HG02610 (cell line): ENCODE results near the gene AFAP1.

ENCODE experiments used
- ATAC-seq: cut with Tn5 transposase; IDR thresholded peaks from one replicate; pipeline ENCODE4 v1.9.1; 2021; ENCODE audit warnings: mild to moderate bottlenecking, moderate library complexity; ENCODE audit not compliant: unreplicated experiment

AFAP1 gene

GRCh38 chr4:7823416-7823824 is 116.2 kb downstream of the AFAP1 start:
- no peak for ATAC-seq

- no peak for ATAC-seq
These were observed 116.8 kb downstream of the AFAP1 start for GRCh38 chr4:7822877-7823276.

- ATAC-seq: no peak
These were observed 117.5 kb downstream of the AFAP1 start for GRCh38 chr4:7822137-7822505.

GRCh38 chr4:7821245-7822136 is 118.2 kb downstream of the AFAP1 start:
- no peak for ATAC-seq

- no peak for ATAC-seq
These were observed 119.4 kb downstream of the AFAP1 start for GRCh38 chr4:7820031-7820818.

- no peak for ATAC-seq
These were observed 120.2 kb downstream of the AFAP1 start for GRCh38 chr4:7819446-7819845.

- ATAC-seq: no peak
These were observed 121.2 kb downstream of the AFAP1 start for GRCh38 chr4:7818399-7818911.

- ATAC-seq: no peak
These were observed 121.7 kb downstream of the AFAP1 start for GRCh38 chr4:7817877-7818398.

GRCh38 chr4:7816771-7817170 is 122.9 kb downstream of the AFAP1 start:
- ATAC-seq: no peak

GRCh38 chr4:7815981-7816380 is 123.7 kb downstream of the AFAP1 start:
- ATAC-seq: no peak

GRCh38 chr4:7815562-7815961 is 124.1 kb downstream of the AFAP1 start:
- ATAC-seq: no peak

- ATAC-seq: no peak
These were observed 125.2 kb downstream of the AFAP1 start for GRCh38 chr4:7814451-7814850.

- ATAC-seq: no peak
These were observed 126.0 kb downstream of the AFAP1 start for GRCh38 chr4:7813674-7814073.

GRCh38 chr4:7812921-7813320 is 126.7 kb downstream of the AFAP1 start:
- no peak for ATAC-seq

- ATAC-seq: no peak
These were observed 127.3 kb downstream of the AFAP1 start for GRCh38 chr4:7812231-7812857.

GRCh38 chr4:7811536-7812191 is 128.0 kb downstream of the AFAP1 start:
- ATAC-seq: no peak

- no peak for ATAC-seq
These were observed 128.7 kb downstream of the AFAP1 start for GRCh38 chr4:7810783-7811535.

- no peak for ATAC-seq
These were observed 130.9 kb downstream of the AFAP1 start for GRCh38 chr4:7808752-7809151.

GRCh38 chr4:7808181-7808580 is 131.5 kb downstream of the AFAP1 start:
- ATAC-seq: no peak

- ATAC-seq: no peak
These were observed 132.2 kb downstream of the AFAP1 start for GRCh38 chr4:7807351-7807921.
